Measurements from ENCODE around the gene ALKBH4.

- TF ChIP-seq, protein P1, sequence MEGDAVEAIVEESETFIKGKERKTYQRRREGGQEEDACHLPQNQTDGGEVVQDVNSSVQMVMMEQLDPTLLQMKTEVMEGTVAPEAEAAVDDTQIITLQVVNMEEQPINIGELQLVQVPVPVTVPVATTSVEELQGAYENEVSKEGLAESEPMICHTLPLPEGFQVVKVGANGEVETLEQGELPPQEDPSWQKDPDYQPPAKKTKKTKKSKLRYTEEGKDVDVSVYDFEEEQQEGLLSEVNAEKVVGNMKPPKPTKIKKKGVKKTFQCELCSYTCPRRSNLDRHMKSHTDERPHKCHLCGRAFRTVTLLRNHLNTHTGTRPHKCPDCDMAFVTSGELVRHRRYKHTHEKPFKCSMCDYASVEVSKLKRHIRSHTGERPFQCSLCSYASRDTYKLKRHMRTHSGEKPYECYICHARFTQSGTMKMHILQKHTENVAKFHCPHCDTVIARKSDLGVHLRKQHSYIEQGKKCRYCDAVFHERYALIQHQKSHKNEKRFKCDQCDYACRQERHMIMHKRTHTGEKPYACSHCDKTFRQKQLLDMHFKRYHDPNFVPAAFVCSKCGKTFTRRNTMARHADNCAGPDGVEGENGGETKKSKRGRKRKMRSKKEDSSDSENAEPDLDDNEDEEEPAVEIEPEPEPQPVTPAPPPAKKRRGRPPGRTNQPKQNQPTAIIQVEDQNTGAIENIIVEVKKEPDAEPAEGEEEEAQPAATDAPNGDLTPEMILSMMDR (IDR thresholded peaks at IDR 0.05; ENCODE audit: low read length) = no peak
- TF ChIP-seq EZH2 (optimal IDR thresholded peaks at IDR 0.05; ENCODE audit: low read depth, low read length) (no peak), EZH2phosphoT487 (IDR thresholded peaks at IDR 0.05; ENCODE audit: low read length) (no peak)
Observed at GRCh38 chr7:102457352-102457924, 7.2 kb downstream of the ALKBH4 start.

Data from MM.1S (cell line).